HUES48 (cell line): Measurements from ENCODE around the gene CAMK2B.

Source experiments
- H3K27ac ChIP-seq: one replicate; pipeline ENCODE4 v1.7.0; 2013; ENCODE audit warnings: low read depth, low read length, inconsistent platforms
- H3K27me3 ChIP-seq: 2 replicates; pipeline ENCODE4 v1.6.1; 2013; ENCODE audit warnings: mild to moderate bottlenecking, low read length; ENCODE audit not compliant: control insufficient read depth, insufficient read depth
- H3K36me3 ChIP-seq: 2 replicates; pipeline ENCODE4 v1.6.1; 2013; ENCODE audit warnings: low read length; ENCODE audit not compliant: control insufficient read depth, insufficient read depth
- H3K4me1 ChIP-seq: 2 replicates; pipeline ENCODE4 v1.6.1; 2013; ENCODE audit warnings: mild to moderate bottlenecking, low read length; ENCODE audit not compliant: control insufficient read depth, insufficient read depth
- H3K4me3 ChIP-seq: 2 replicates; pipeline ENCODE4 v1.5.1; 2013; ENCODE audit warnings: mild to moderate bottlenecking, low read depth, low read length
- H3K9ac ChIP-seq: 2 replicates; pipeline ENCODE4 v1.6.1; 2013; ENCODE audit warnings: mild to moderate bottlenecking, low read depth, low read length, moderate library complexity
- H3K9me3 ChIP-seq: 2 replicates; pipeline ENCODE4 v1.6.1; 2013; ENCODE audit warnings: low read length; ENCODE audit not compliant: control insufficient read depth, insufficient read depth

The CAMK2B gene

DNA sequence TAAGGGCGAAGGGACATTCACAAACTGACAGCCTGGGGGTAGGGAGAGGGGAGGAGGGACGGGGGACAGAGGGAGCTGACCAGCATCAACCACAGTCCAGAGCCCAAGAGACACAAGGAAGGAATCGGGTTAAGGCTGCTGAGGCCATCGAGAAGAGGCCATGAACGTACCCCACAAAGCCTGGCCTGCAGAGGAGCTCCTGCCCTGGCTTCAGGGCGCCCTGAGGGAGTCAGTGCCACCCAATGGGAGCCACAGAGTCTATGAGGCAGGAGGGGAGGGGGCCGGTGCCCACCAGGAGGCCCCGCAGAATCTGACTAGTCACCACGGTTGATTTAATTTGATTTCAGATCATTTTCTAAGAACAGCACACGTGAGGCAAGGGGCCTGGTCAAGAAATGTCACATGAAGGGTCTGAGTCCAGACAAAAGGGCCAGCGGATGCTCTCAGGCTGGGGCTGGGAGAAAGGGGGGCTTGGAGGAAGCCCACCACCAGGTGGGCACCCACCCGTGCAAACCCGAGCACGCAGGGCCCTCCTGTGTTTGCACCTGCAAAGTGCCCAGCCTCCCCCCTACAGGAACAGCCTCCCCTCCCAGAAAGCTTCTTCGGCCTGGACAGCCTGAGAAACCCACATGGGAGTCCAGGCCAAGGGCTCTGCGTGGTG lies 40.4 kb downstream of the CAMK2B start:
- Histone ChIP-seq H3K36me3 (no peaks in the 10 kb centered on the region), H3K9me3 (no peaks in the 10 kb centered on the region), H3K27ac (no peak overlapping the region), H3K4me1 (no peaks in the 10 kb centered on the region), H3K4me3 (no peak overlapping the region), H3K27me3 (no peaks in the 10 kb centered on the region), H3K9ac (no peak overlapping the region)

- H3K36me3 ChIP-seq = no peaks in the 10 kb centered on the region
- H3K9ac ChIP-seq = no peak overlapping the region
- H3K9me3 ChIP-seq = no peaks in the 10 kb centered on the region
- no peak overlapping the region for H3K27ac ChIP-seq
- no peaks in the 10 kb centered on the region for H3K4me1 ChIP-seq
- H3K4me3 ChIP-seq = no peak overlapping the region
- no peaks in the 10 kb centered on the region for H3K27me3 ChIP-seq
These were observed 41.2 kb downstream of the CAMK2B start for GRCh38 chr7:44284216-44284615.

- no peaks in the 10 kb centered on the region for H3K36me3 ChIP-seq
- H3K4me3 ChIP-seq = no peak overlapping the region
- no peak overlapping the region for H3K27ac ChIP-seq
- H3K4me1 ChIP-seq = no peaks in the 10 kb centered on the region
- H3K27me3 ChIP-seq = no peaks in the 10 kb centered on the region
- no peaks in the 10 kb centered on the region for H3K9me3 ChIP-seq
- no peak overlapping the region for H3K9ac ChIP-seq
These were observed 41.8 kb downstream of the CAMK2B start for GRCh38 chr7:44283381-44284211.

- H3K9ac ChIP-seq = no peak overlapping the region
These were observed 42.7 kb downstream of the CAMK2B start for GRCh38 chr7:44282601-44283171.

GRCh38 chr7:44281811-44282600 lies 43.4 kb downstream of the CAMK2B start:
- Histone ChIP-seq H3K36me3 (no peaks in the 10 kb centered on the region), H3K9ac (no peak overlapping the region), H3K9me3 (no peaks in the 10 kb centered on the region), H3K27ac (no peak overlapping the region), H3K4me1 (no peaks in the 10 kb centered on the region), H3K27me3 (peaks cover 3% of the 10 kb centered on the region; the same call in 1 of the 2 replicates), H3K4me3 (no peak overlapping the region)

More at GRCh38 chr7:44282601-44283171, 42.7 kb downstream of the CAMK2B start:
- H3K4me3 ChIP-seq = no peak overlapping the region
- peaks cover 3% of the 10 kb centered on the region; the same call in 1 of the 2 replicates for H3K27me3 ChIP-seq
- H3K36me3 ChIP-seq = no peaks in the 10 kb centered on the region
- H3K27ac ChIP-seq = no peak overlapping the region
- no peaks in the 10 kb centered on the region for H3K4me1 ChIP-seq
- no peaks in the 10 kb centered on the region for H3K9me3 ChIP-seq

- H3K27ac ChIP-seq = no peak overlapping the region
- peaks cover 11% of the 10 kb centered on the region for H3K27me3 ChIP-seq
- H3K36me3 ChIP-seq = no peaks in the 10 kb centered on the region
- no peaks in the 10 kb centered on the region for H3K9me3 ChIP-seq
- no peak overlapping the region for H3K4me3 ChIP-seq
- no peaks in the 10 kb centered on the region for H3K4me1 ChIP-seq
- no peak overlapping the region for H3K9ac ChIP-seq
These were observed 44.2 kb downstream of the CAMK2B start for GRCh38 chr7:44280993-44281721.

DNA sequence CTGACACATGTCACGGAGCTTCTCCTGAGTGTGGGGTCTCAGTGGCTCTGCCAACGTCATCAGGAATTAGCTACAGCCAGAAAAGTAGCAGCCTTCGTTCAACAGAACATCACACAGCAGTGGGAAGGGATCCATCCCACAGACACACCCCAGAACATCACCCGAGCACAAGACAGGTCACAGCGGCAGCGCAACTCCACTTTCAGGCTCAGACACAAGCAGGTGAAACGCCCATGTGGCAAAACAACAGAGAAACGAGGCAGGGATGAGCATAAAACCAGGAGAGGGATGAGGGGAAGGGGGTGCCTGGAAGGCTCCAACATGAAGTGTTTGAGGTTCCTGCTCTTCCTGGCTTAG lies 44.8 kb downstream of the CAMK2B start:
- Histone ChIP-seq H3K4me1 (peaks cover 3% of the 10 kb centered on the region; the same call in 1 of the 2 replicates), H3K36me3 (no peaks in the 10 kb centered on the region), H3K9me3 (no peaks in the 10 kb centered on the region), H3K9ac (no peak overlapping the region), H3K27ac (no peak overlapping the region), H3K4me3 (no peak overlapping the region), H3K27me3 (peaks cover 15% of the 10 kb centered on the region)

GRCh38 chr7:44279731-44280505 lies 45.5 kb downstream of the CAMK2B start:
- no peaks in the 10 kb centered on the region for H3K36me3 ChIP-seq
- H3K9ac ChIP-seq = no peak overlapping the region
- H3K4me3 ChIP-seq = no peak overlapping the region
- no peak overlapping the region for H3K27ac ChIP-seq
- no peaks in the 10 kb centered on the region for H3K9me3 ChIP-seq
- peaks cover 22% of the 10 kb centered on the region for H3K27me3 ChIP-seq
- peaks cover 5% of the 10 kb centered on the region; the same call in 1 of the 2 replicates for H3K4me1 ChIP-seq

- H3K27me3 ChIP-seq = peaks cover 28% of the 10 kb centered on the region
These were observed 46.1 kb downstream of the CAMK2B start for GRCh38 chr7:44279286-44279685.

More at GRCh38 chr7:44279286-44279685, 46.1 kb downstream of the CAMK2B start:
- peaks cover 5% of the 10 kb centered on the region; the same call in 1 of the 2 replicates for H3K4me1 ChIP-seq
- H3K9ac ChIP-seq = no peak overlapping the region
- no peaks in the 10 kb centered on the region for H3K9me3 ChIP-seq
- no peak overlapping the region for H3K27ac ChIP-seq
- H3K36me3 ChIP-seq = no peaks in the 10 kb centered on the region
- no peak overlapping the region for H3K4me3 ChIP-seq
